Muscle of back (tissue), 11 donors: Measurements from ENCODE around the gene FNDC10. TPM values are rescaled to one million over a fixed set of nuclear protein-coding genes. Genes with fewer than 3 reads are reported as not detected.

Source experiments
- DNase-seq, 3 donors: peaks; one replicate each; pipeline versions ENCODE4 v3.0.0 to v3.0.0-alpha.2; 2013
- polyA plus RNA-seq, 10 donors: library from polyadenylated mRNA; unstranded; fragments of 120-200 nt; gene quantifications; one replicate each; pipeline ENCODE4 v1.2.1, GENCODE V29; 2013; ENCODE audit not compliant: insufficient read length in 10 of 10

The FNDC10 gene
- polyA plus RNA-seq, 10 donors: 0.97 to 3.9 (median 2.1) TPM

DNA sequence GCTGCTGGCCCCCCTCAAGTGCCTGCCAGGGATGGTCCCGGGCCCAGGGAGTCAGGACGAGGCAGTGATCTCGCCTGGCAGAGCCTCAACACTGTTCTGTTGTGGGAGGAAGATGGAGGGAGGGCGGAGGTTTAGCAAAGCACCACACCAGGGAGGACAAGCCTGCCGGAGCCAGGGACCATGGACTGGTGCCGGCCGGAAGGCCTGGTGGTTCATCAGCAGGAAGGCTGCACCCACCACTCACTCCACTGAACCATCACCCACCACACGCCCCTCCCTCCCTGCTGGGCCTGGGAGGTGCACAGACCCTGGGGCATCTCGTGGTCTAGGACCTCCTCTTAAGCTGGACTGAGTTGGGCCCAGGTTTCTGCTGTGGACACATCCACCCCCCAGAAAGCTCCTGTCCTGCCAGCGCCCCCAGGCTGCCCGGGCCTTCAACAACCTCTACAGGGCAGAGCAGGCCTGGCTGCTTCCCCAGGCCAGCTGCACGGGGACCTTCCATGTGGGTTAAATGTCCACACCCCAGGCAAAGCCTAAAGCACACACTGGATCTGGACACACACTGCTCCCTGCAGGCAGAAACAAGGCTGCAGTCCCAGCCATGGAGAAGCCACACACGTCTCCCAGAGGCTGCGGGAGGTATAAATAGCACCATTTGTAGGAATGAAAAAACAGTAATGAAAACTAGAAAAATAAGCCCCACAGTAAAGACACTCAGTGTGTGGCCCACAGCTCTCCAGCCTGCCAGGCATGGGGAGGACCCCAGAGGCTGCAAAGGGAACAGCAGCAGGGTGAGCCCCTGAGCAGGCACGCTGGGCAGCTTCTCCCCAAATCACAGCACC, 49.1 kb downstream of the FNDC10 start:
- peak in 1 of 3 donors; percentile 67 for DNase-seq

DNA sequence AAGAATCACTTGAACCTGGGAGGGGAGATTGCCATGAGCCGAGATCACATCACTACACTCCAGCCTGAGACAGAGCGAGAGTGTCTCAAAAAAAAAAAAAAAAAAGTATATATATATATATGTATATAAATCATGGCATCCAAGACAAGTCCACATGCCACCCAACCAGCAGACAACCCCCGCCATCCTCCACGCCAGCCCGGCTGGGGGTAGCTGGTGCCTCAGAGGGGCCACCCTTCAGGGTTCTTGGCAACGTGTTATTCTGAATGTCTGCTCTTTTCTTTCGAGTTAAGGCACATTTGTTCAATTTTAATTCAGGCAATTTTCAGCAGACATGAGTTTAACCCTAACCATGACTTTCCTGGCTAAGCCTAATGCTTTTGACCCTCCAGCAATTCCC, 49.8 kb downstream of the FNDC10 start:
- no peak for DNase-seq

DNA sequence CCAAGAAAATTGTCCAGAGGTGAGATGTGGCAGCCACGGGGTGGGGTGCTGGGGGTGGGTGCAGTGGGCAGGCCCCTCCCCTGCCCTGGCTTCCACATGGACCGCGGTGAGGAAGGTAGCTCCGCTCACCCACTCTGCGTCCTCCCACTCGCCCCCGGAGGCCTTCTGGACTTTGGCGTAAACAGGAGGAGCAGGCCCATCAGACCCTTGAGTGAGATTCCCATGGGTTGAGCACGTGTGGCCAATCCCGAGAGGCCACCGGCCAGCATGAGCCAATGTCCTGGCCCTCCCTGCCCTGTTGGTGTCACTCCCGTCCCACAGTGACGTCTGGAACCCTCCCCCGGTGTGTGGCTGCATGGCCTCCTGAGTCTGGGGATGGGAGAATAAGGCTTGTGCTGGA, 51.3 kb downstream of the FNDC10 start:
- no peak for DNase-seq

Other genes with a start within 250 kb of the FNDC10 start
- 100 to 1,000 TPM in 2 of 10 donors, 10 to 100 TPM in 8; 52.6 to 111 (median 69.8) TPM for gene MXRA8, start 241.6 kb downstream of the FNDC10 start, polyA plus RNA-seq
- 10 to 100 TPM; 44.1 to 80.7 (median 57.9) TPM for gene AURKAIP1, start 224.9 kb downstream of the FNDC10 start, polyA plus RNA-seq
- 100 to 1,000 TPM in 9 of 10 donors, 10 to 100 TPM in 1; 99.5 to 280 (median 146) TPM for gene CCNL2, start 200.8 kb downstream of the FNDC10 start, polyA plus RNA-seq
- gene MRPL20, start 192.8 kb downstream of the FNDC10 start, polyA plus RNA-seq: 100 to 1,000 TPM in 7 of 10 donors, 10 to 100 TPM in 3; 93.2 to 116 (median 110) TPM
- gene ANKRD65, start 178.9 kb downstream of the FNDC10 start, polyA plus RNA-seq: 10 to 100 TPM; 10.3 to 15.7 (median 14.3) TPM
- 10 to 100 TPM; 39.3 to 78.6 (median 50.7) TPM for gene VWA1, start 164.4 kb downstream of the FNDC10 start, polyA plus RNA-seq
- gene ATAD3C, start 150.4 kb downstream of the FNDC10 start, polyA plus RNA-seq: 1 to 10 TPM in 1 of 10 donors, under 1 TPM in 9; 0.25 to 1.5 (median 0.61) TPM
- 10 to 100 TPM in 8 of 10 donors, 1 to 10 TPM in 2; 8.5 to 14.5 (median 12.0) TPM for gene ATAD3B, start 128.4 kb downstream of the FNDC10 start, polyA plus RNA-seq
- gene ATAD3A, start 88.0 kb downstream of the FNDC10 start, polyA plus RNA-seq: 10 to 100 TPM; 10.2 to 21.1 (median 17.9) TPM
- 1 to 10 TPM; 1.7 to 8.0 (median 3.5) TPM for gene TMEM240, start 59.5 kb downstream of the FNDC10 start, polyA plus RNA-seq
- 10 to 100 TPM; 80.9 to 98.9 (median 86.8) TPM for gene SSU72, start 25.3 kb downstream of the FNDC10 start, polyA plus RNA-seq
- 10 to 100 TPM; 34.0 to 75.0 (median 57.5) TPM for gene MIB2, start 15.4 kb upstream of the FNDC10 start, polyA plus RNA-seq
- 10 to 100 TPM; 17.5 to 52.0 (median 25.9) TPM for gene MMP23B, start 32.0 kb upstream of the FNDC10 start, polyA plus RNA-seq
- 10 to 100 TPM; 31.1 to 35.7 (median 33.1) TPM for gene CDK11B, start 58.9 kb upstream of the FNDC10 start, polyA plus RNA-seq
- 10 to 100 TPM; 29.1 to 61.6 (median 45.5) TPM for gene SLC35E2B, start 92.7 kb upstream of the FNDC10 start, polyA plus RNA-seq
- 10 to 100 TPM; 16.7 to 31.9 (median 21.2) TPM for gene CDK11A, start 124.2 kb upstream of the FNDC10 start, polyA plus RNA-seq
- 10 to 100 TPM; 25.1 to 40.0 (median 30.4) TPM for gene NADK, start 178.3 kb upstream of the FNDC10 start, polyA plus RNA-seq